GM12891 (cell line): ENCODE results near the gene ERBB3.

Experiments
- POLR2A ChIP-seq: IDR thresholded peaks from 2 replicates; pipeline ENCODE4 v1.6.1; 2011; ENCODE audit warnings: low read depth, low read length, control low read depth
- POLR2AphosphoS5 ChIP-seq: IDR thresholded peaks from 2 replicates; pipeline ENCODE4 v1.6.1; 2011; ENCODE audit warnings: low read depth, low read length, control low read depth
- SPI1 ChIP-seq: IDR thresholded peaks from 2 replicates; pipeline ENCODE4 v1.6.1; 2011; ENCODE audit warnings: low read depth, low read length, control low read depth
- TAF1 ChIP-seq: IDR thresholded peaks from 2 replicates; pipeline ENCODE4 v1.6.1; 2011; ENCODE audit warnings: low read depth, low read length, control low read depth

DNA sequence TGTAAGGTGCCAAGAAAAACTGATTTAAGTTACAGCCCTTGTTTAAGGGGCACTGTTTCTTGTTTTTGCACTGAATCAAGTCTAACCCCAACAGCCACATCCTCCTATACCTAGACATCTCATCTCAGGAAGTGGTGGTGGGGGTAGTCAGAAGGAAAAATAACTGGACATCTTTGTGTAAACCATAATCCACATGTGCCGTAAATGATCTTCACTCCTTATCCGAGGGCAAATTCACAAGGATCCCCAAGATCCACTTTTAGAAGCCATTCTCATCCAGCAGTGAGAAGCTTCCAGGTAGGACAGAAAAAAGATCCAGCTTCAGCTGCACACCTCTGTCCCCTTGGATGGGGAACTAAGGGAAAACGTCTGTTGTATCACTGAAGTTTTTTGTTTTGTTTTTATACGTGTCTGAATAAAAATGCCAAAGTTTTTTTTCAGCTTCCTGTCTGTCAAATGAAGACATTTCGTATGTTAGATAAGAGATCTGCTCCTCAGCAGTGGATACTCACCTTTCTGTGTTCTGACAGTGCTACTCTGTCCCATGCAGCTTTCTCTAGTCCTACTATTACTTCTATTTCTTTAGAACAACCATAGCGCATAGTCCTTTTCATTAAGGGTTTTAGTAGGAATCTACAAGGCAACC is 23.2 kb downstream of the ERBB3 start:
- TF ChIP-seq TAF1 = no peak
- TF ChIP-seq POLR2AphosphoS5 = no peak
- no peak for TF ChIP-seq POLR2A
- no peak for TF ChIP-seq SPI1
